CD4-positive, alpha-beta memory T cell (primary cell): ENCODE measurements around the gene SCRN1. TPM values are rescaled to one million over a fixed set of nuclear protein-coding genes. Genes with fewer than 3 reads are reported as not detected.
A peak's percentile ranks its signal among the peaks of the same experiment; 100 is the strongest.

Experiments
- CTCF ChIA-PET: fragments of 350-600 bp; sonication (Branson Sonifier 250); formaldehyde crosslinking; loops from one replicate; lab custom pipeline; 2021; ENCODE audit warnings: inconsistent platforms; ENCODE audit not compliant: partially characterized antibody; lab: Charles Lee
- POLR2A ChIA-PET: fragments of 350-600 bp; sonication (Branson Sonifier 250); formaldehyde crosslinking; loops from one replicate; lab custom pipeline; 2021; ENCODE audit not compliant: partially characterized antibody; lab: Charles Lee
- DNase-seq, 5 donors: peaks; one replicate each; pipeline versions ENCODE4 v3.0.0 to v3.0.0-alpha.2; 2020 to 2022; ENCODE audit warnings: mixed read lengths in 1 of 5
- H3K27ac ChIP-seq: one replicate; pipeline ENCODE4 v1.7.0; 2013; ENCODE audit warnings: low read depth, low read length
- H3K27me3 ChIP-seq: 2 replicates; pipeline ENCODE4 v1.7.0; 2013; ENCODE audit warnings: mild to moderate bottlenecking, low read length, moderate library complexity; ENCODE audit not compliant: insufficient read depth
- H3K36me3 ChIP-seq: 2 replicates; pipeline ENCODE4 v1.7.0; 2013; ENCODE audit warnings: mild to moderate bottlenecking, low read length, moderate library complexity; ENCODE audit not compliant: insufficient read depth
- H3K4me1 ChIP-seq: 2 replicates; pipeline ENCODE4 v1.7.0; 2013; ENCODE audit warnings: mild to moderate bottlenecking, low read length, moderate library complexity; ENCODE audit not compliant: insufficient read depth
- H3K4me3 ChIP-seq, 2 donors: one replicate each; pipeline ENCODE4 v1.7.0; 2013; ENCODE audit warnings: low read length in 2 of 2, mild to moderate bottlenecking in 1 of 2
- H3K9me3 ChIP-seq, 2 donors: one replicate each; pipeline ENCODE4 v1.7.0; 2013; ENCODE audit warnings: low read length in 2 of 2, control low read depth in 1 of 2; ENCODE audit not compliant: control insufficient read depth in 1 of 2
- H3K27ac Mint-ChIP-seq, 7 donors: one replicate each; pipeline ENCODE4 v1.8.0; 2020 to 2021; ENCODE audit warnings: mixed read lengths in 7 of 7, mild to moderate bottlenecking in 6 of 7, inconsistent platforms in 3 of 7, moderate library complexity in 3 of 7
- H3K27me3 Mint-ChIP-seq, 2 donors: one replicate each; pipeline ENCODE4 v1.8.0; 2020 to 2021; ENCODE audit warnings: mixed read lengths in 2 of 2
- H3K36me3 Mint-ChIP-seq, 2 donors: one replicate each; pipeline ENCODE4 v1.8.0; 2020 to 2021; ENCODE audit warnings: mixed read lengths in 2 of 2, inconsistent platforms in 1 of 2, mild to moderate bottlenecking in 1 of 2
- H3K4me1 Mint-ChIP-seq, 4 donors: one replicate each; pipeline ENCODE4 v1.8.0; 2020 to 2021; ENCODE audit warnings: mixed read lengths in 4 of 4, mild to moderate bottlenecking in 1 of 4
- H3K4me3 Mint-ChIP-seq, 8 donors: one replicate each; pipeline ENCODE4 v1.8.0; 2020 to 2021; ENCODE audit warnings: mixed read lengths in 8 of 8, mild to moderate bottlenecking in 7 of 8, moderate library complexity in 6 of 8, inconsistent platforms in 3 of 8
- H3K9me3 Mint-ChIP-seq, 8 donors: one replicate each; pipeline ENCODE4 v1.8.0; 2020 to 2021; ENCODE audit warnings: mixed read lengths in 8 of 8, mild to moderate bottlenecking in 5 of 8, inconsistent platforms in 3 of 8, moderate library complexity in 1 of 8
- intact Hi-C: fragments of 100-400 bp; cut with micrococcal nuclease; formaldehyde crosslinking; loops from one replicate; pipeline ENCODE4 v1.15.1; 2023
- polyA plus RNA-seq, 2 donors: library from polyadenylated mRNA; unstranded; fragments of 300-500 nt; fragmentation: Illumina TruSeq; gene quantifications; one replicate each; pipeline ENCODE4 v1.2.3, GENCODE V29; 2021
- total RNA-seq, 2 experiments: library from RNA; stranded (reverse); gene quantifications; one replicate each; pipeline ENCODE4 v1.2.3, GENCODE V29; 2021

SCRN1 gene, protein sequence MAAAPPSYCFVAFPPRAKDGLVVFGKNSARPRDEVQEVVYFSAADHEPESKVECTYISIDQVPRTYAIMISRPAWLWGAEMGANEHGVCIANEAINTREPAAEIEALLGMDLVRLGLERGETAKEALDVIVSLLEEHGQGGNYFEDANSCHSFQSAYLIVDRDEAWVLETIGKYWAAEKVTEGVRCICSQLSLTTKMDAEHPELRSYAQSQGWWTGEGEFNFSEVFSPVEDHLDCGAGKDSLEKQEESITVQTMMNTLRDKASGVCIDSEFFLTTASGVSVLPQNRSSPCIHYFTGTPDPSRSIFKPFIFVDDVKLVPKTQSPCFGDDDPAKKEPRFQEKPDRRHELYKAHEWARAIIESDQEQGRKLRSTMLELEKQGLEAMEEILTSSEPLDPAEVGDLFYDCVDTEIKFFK
- 1 to 10 TPM; 2.0 to 2.5 TPM for total RNA-seq
- polyA plus RNA-seq: 1 to 10 TPM; 2.3 to 2.9 TPM

- Histone ChIP-seq H3K27me3 (peaks cover 5% of the 10 kb centered on the region), H3K36me3 (no peaks in the 10 kb centered on the region), H3K4me3 (peak within 1 kb of the TSS; percentile 3 to 49), H3K4me1 (no peaks in the 10 kb centered on the region), H3K27ac (no peak within 1 kb of the TSS), H3K9me3 (no peaks in the 10 kb centered on the region)
- intact Hi-C loops: loop anchor here (2.0 kb wide), 1 partner anchor 37 kb away; the partner anchor contains the start of gene FKBP14
- Mint-ChIP-seq H3K36me3 (no peaks in the 10 kb centered on the region), H3K4me1 (peaks cover 6 to 14% (median 10%) of the 10 kb centered on the region in 4 donors), H3K4me3 (peak within 1 kb of the TSS; percentile 74 to 86 (median 82)), H3K9me3 (peaks cover 2 to 26% (median 20%) of the 10 kb centered on the region in 8 donors), H3K27me3 (peaks cover 39 to 44% of the 10 kb centered on the region in 2 donors), H3K27ac (peak within 1 kb of the TSS in 5 of 7 donors; percentile 8 to 68 (median 44))
- DNase-seq: peak in 4 of 5 donors; percentile 9 to 22 (median 16)
- ChIA-PET CTCF (no interaction called here), POLR2A (no interaction called here)
Observed at GRCh38 chr7:29989257-29989995, at the start of gene SCRN1. SCRN1 (minus strand) TSS chr7:29989801; CDS start chr7:29969067, 20,734 bp downstream.

DNA sequence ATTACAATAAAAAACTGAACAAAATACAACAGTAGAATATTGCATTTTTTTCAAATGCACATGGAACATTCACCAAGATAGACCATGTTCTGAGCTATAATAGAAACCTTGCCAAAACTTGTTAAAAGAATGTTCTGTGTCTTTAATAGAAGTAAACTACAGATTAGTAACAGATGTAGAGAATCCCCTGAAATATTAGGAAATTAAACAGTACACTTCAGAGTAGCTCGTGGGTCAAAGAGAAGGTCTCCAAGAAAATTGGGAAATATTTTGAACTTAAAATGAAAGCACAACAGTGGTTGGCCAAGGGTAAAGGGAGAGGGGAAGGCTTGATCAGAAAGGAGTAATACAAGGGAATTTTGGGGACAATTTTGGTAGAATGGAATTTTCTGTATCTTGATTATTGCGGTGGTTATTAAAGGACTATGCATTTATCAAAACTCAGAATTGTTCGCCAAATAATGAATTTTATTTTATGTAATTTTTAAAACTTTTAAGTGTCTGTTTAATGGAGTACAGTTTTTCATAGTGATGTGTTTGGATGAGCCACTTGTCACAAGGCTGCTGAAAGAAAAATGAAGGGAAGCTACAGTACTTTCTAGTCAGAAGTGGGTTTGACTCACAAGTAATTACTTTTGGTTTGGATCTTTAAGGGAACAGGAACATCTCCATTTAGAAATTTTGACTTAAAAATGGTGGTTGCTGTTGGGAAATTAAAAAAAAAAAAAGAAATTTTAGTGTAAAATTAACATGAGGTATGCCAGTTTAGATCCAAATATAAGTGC lies 48.8 kb upstream of the SCRN1 start:
- no peaks in the 10 kb centered on the region for H3K27me3 Mint-ChIP-seq
- H3K4me1 Mint-ChIP-seq: peaks cover 0 to 15% (median 9%) of the 10 kb centered on the region in 4 donors
- no peaks in the 10 kb centered on the region for H3K9me3 ChIP-seq
- no peaks in the 10 kb centered on the region for H3K9me3 Mint-ChIP-seq
- no peak overlapping the region for H3K27ac ChIP-seq
- H3K4me1 ChIP-seq: no peaks in the 10 kb centered on the region
- ChIA-PET CTCF (interaction anchor here (1.3 kb wide), 1 partner anchor 117 kb away, joined by 3 read pairs; no protein-coding TSS in a partner anchor), POLR2A (interaction anchor here (0.6 kb wide), 1 partner anchor 12 kb away, joined by 5 read pairs; the partner anchor contains the start of gene FKBP14)
- no peak overlapping the region for H3K4me3 Mint-ChIP-seq
- peaks cover 0 to 5% of the 10 kb centered on the region in 2 donors for H3K36me3 Mint-ChIP-seq
- H3K36me3 ChIP-seq: no peaks in the 10 kb centered on the region
- H3K4me3 ChIP-seq: no peak overlapping the region
- intact Hi-C loops: no loop called here
- H3K27me3 ChIP-seq: no peaks in the 10 kb centered on the region
- H3K27ac Mint-ChIP-seq: no peak overlapping the region
- no peak for DNase-seq

- Histone ChIP-seq H3K9me3 (no peaks in the 10 kb centered on the region), H3K27me3 (no peaks in the 10 kb centered on the region), H3K4me1 (no peaks in the 10 kb centered on the region), H3K4me3 (no peak overlapping the region), H3K36me3 (no peaks in the 10 kb centered on the region), H3K27ac (no peak overlapping the region)
- CTCF ChIA-PET: interaction anchor here (1.5 kb wide), 1 partner anchor 26 kb away, joined by 4 read pairs; no protein-coding TSS in a partner anchor
- POLR2A ChIA-PET: no interaction called here
- H3K4me1 Mint-ChIP-seq: peaks cover 0 to 15% (median 10%) of the 10 kb centered on the region in 4 donors
- no peak overlapping the region for H3K27ac Mint-ChIP-seq
- intact Hi-C loops: no loop called here
- H3K27me3 Mint-ChIP-seq: no peaks in the 10 kb centered on the region
- H3K4me3 Mint-ChIP-seq: no peak overlapping the region
- H3K9me3 Mint-ChIP-seq: no peaks in the 10 kb centered on the region
- no peak for DNase-seq
- peaks cover 0 to 5% of the 10 kb centered on the region in 2 donors for H3K36me3 Mint-ChIP-seq
Observed at GRCh38 chr7:30036220-30036619, 46.6 kb upstream of the SCRN1 start.

- Mint-ChIP-seq H3K9me3 (no peaks in the 10 kb centered on the region), H3K27me3 (no peaks in the 10 kb centered on the region), H3K27ac (peak overlapping the region in 1 of 7 donors; percentile 27), H3K4me1 (peaks cover 0 to 5% (median 2%) of the 10 kb centered on the region in 4 donors), H3K36me3 (peaks cover 0 to 5% of the 10 kb centered on the region in 2 donors), H3K4me3 (no peak overlapping the region)
- Histone ChIP-seq H3K9me3 (no peaks in the 10 kb centered on the region), H3K27me3 (no peaks in the 10 kb centered on the region), H3K4me1 (peaks cover 15% of the 10 kb centered on the region), H3K4me3 (no peak overlapping the region), H3K36me3 (no peaks in the 10 kb centered on the region), H3K27ac (no peak overlapping the region)
- ChIA-PET POLR2A (no interaction called here), CTCF (interaction anchor here (1.3 kb wide), 1 partner anchor 27 kb away, joined by 4 read pairs; no protein-coding TSS in a partner anchor)
- intact Hi-C loops: no loop called here
- no peak for DNase-seq
Observed at GRCh38 chr7:30034501-30034900, 44.9 kb upstream of the SCRN1 start.

DNA sequence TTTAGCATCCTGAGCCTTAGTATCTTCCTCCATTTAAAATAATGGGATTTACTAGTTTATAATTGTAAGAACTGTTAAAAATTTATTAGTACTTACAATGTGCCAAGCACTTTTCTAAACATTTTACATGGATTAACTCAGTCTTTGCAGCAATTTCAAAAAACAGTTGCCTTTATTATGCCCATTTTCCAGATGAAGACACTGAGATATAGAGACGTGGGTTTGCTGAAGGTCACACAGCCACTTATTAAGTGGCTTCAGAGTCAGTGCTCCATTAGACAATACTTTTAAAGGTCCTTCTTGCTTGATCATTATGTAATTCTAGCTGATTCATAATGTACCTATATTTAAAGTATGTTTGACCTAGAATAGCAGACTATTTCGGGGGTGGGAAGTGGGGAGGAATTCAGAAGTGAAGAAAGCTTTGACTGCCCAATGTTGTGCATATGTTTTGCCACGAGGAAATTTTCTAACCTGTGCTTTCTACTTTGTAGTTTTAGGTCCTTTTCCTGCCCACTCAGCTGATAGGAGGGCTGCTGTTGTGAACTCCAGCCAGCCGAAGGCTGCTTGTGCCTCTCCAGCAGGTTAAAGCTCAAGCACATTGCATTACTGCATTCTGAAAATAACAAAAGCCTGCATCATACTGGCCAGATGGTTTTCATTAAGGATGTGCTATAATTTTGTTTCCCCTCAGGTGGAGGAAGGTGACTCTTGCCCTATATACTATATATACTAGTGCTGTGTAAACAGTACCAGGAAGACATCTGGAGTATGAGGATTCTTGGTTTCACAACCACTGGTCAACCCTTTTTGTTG lies 42.9 kb upstream of the SCRN1 start:
- H3K9me3 Mint-ChIP-seq: no peaks in the 10 kb centered on the region
- no peak for DNase-seq
- Histone ChIP-seq H3K4me1 (peaks cover 24% of the 10 kb centered on the region), H3K27ac (no peak overlapping the region), H3K9me3 (no peaks in the 10 kb centered on the region), H3K27me3 (no peaks in the 10 kb centered on the region), H3K36me3 (no peaks in the 10 kb centered on the region), H3K4me3 (no peak overlapping the region)
- intact Hi-C loops: no loop called here
- H3K36me3 Mint-ChIP-seq: peaks cover 5 to 10% of the 10 kb centered on the region in 2 donors
- ChIA-PET CTCF (interaction anchor here (1.1 kb wide), 1 partner anchor 30 kb away, joined by 3 read pairs; no protein-coding TSS in a partner anchor), POLR2A (no interaction called here)
- H3K4me1 Mint-ChIP-seq: peaks cover 4 to 10% (median 5%) of the 10 kb centered on the region in 4 donors
- no peak overlapping the region for H3K4me3 Mint-ChIP-seq
- no peak overlapping the region for H3K27ac Mint-ChIP-seq
- no peaks in the 10 kb centered on the region for H3K27me3 Mint-ChIP-seq

GRCh38 chr7:30029696-30030095 lies 40.1 kb upstream of the SCRN1 start:
- H3K36me3 Mint-ChIP-seq: peaks cover 5 to 23% of the 10 kb centered on the region in 2 donors
- no peak overlapping the region for H3K4me3 Mint-ChIP-seq
- H3K27me3 ChIP-seq: no peaks in the 10 kb centered on the region
- peak overlapping the region; percentile 54 to 87 for H3K4me3 ChIP-seq
- H3K9me3 Mint-ChIP-seq: no peaks in the 10 kb centered on the region
- H3K9me3 ChIP-seq: no peaks in the 10 kb centered on the region
- POLR2A ChIA-PET: interaction anchor here (3.7 kb wide), 1 partner anchor 105 kb away, joined by 19 read pairs; the partner anchor contains the start of gene MTURN
- H3K4me1 ChIP-seq: peaks cover 39% of the 10 kb centered on the region
- CTCF ChIA-PET: interaction anchor here (1.9 kb wide), 1 partner anchor 32 kb away, joined by 9 read pairs; no protein-coding TSS in a partner anchor
- peaks cover 16 to 31% (median 25%) of the 10 kb centered on the region in 4 donors for H3K4me1 Mint-ChIP-seq
- H3K36me3 ChIP-seq: no peaks in the 10 kb centered on the region
- H3K27me3 Mint-ChIP-seq: no peaks in the 10 kb centered on the region
- peak overlapping the region in 4 of 7 donors; percentile 33 to 92 (median 88) for H3K27ac Mint-ChIP-seq
- intact Hi-C loops: loop anchor here (1.0 to 5.0 kb wide), 4 partner anchors 33 to 697 kb away; partner anchors contain the start of genes GARS1 and NOD1
- DNase-seq: no peak
- no peak overlapping the region for H3K27ac ChIP-seq
